SH-SY5Y (cell line): ENCODE data around the gene ARHGAP5.

Source experiments
- GATA2 ChIP-seq: IDR thresholded peaks from 2 replicates; pipeline ENCODE4 v1.6.1; 2011; ENCODE audit warnings: mild to moderate bottlenecking, low read depth, low read length
- GATA3 ChIP-seq: IDR thresholded peaks from 2 replicates; pipeline ENCODE4 v1.6.1; 2011; ENCODE audit warnings: low read depth, mild to moderate bottlenecking, low read length, moderate library complexity

ARHGAP5 gene

DNA sequence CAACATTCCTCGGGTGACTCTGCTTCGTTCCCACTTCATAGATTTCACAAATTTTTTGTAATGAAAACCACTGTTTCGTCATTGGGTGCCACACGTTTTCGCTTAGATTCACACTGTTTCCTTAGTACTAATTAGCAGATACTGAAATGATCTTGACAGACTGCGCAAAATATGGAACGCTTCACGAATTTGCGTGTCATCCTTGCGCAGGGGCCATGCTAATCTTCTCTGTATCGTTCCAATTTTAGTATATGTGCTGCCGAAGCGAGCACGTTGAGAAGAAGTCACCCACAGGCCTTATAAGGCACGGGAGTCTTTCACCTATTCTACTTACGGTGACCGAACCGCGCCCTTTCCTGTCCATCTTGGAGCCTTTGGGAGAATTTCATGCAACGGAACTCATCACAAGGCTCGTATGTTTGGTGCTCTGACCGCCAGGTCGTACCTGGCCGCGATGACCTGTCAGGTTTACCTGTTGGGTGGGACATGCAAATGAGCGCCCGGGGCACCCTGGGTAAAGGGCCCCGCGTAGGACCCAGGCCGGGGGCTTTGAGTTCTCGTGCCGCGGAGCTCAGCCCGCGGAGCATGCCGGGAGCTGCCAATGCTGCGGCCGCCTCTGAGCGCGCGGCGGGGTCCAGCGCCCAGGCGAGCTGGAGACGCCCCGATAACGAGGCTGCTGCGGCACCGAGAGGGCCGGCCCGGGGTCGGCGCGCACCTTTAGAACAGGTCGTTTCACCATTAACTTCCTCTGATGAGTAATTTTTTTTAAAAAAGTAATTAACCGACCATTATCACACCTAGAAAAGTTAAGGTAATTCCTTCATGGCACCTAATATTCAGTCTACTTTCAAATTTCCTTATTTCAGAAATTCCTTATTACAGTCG lies 126.1 kb downstream of the ARHGAP5 start, which contains the start of gene RNU6-8:
RNU6-8 (minus strand) TSS at position 272 of the 885 bp plus-strand sequence.
- peak; percentile 14; the same call in 1 of the 2 replicates for TF ChIP-seq GATA2
- no peak for TF ChIP-seq GATA3

DNA sequence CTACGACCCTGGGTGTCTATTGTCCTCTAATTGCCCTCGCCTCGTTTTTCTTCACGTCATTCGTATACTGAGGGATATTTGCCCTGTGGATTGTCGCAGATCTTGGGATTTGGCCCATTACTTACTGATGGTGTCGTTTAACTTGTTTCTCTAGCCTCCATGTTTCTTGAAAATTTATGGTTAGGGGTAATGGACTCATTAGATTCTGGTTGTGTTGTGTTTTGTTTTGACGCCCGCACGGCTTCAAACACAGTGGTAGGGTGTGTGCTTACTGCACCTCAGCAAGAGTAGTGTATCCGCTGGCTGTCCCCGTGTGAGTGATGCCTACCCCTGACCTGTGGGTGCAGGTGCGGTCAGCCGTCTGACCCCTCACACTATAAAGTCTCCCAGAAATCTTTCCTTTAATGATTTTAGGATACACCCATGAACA lies 126.8 kb downstream of the ARHGAP5 start:
- TF ChIP-seq GATA3 (no peak), GATA2 (no peak)

DNA sequence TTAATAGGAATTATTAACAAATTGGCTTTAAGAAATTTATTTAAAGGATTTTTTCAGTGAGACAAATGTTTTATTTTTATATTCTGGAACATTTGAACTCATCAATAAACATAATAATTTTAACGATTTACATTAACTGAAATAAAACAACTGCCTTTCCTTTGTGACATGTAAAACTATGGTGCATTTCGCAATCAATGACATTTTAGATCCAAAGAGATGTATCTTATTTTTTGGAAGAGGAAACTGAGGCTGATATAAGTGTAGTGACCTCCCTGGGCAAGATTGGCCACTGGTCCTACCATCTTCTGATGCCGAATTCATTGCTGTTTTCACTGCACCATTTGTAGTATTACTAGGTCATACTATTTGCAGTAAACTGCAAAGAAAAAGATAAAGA lies 128.4 kb downstream of the ARHGAP5 start:
- TF ChIP-seq GATA3 (no peak), GATA2 (no peak)

DNA sequence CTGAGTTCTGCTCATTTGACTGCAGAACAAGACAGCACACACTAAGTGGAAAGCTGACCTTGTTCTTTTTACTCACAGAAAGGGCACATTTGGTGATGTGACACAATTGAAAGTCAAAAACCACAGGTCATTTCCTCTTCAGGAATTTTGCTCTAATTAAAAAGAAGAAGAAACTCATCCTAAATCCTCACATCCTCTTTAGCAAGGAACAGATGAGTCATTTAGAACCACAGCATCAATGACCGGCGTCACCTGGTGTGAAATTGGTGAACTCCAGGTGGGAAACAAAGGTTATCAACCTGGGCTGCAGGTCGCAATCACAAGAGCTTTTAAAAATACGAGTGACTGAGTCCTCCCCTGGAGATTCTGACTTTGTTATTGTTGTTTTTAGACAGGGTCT lies 128.9 kb downstream of the ARHGAP5 start:
- no peak for TF ChIP-seq GATA2
- no peak for TF ChIP-seq GATA3

DNA sequence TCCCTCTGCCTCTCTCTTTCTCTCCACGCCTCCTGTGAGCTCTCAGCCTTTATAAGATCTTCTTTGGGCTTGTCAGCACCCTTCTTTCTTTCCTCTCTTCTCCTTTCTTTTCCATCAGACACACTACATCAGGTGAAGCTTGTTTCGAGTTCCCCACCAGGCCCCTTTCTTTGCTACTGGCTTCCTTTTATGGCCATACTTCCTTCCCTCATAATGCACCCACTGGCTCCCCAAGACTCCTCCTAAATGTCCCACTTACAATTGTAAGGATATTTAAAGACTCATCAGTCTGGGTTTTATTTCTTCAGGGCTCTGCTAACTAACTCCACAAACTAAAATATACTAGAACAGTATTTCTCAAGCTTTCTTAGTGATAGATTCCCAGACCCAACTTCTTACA lies 129.4 kb downstream of the ARHGAP5 start:
- TF ChIP-seq GATA2 (no peak), GATA3 (no peak)

DNA sequence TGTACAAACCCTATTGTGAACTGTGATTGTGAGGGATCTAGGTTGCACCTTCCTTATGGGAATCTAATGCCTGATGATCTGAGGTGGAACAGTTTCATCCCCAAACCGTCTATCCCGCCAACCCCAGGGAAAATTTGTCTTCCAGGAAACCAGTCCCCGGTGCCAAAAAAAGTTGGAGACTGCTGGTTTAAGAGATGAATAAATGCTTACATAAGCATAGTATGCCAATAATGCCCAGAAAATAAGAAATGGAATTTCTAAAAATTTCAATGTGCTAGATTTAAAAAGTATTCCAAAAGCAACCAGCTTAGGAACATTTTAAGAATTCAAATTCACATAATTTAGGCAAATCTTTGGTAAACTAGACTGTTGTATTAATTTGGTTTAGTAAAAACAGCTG lies 131.4 kb downstream of the ARHGAP5 start:
- TF ChIP-seq GATA2 (no peak), GATA3 (no peak)
